NCI-H82 treated with DMSO at 0.1 percent for 48 hours (cell line): ENCODE results near the gene PDCD6IP.

Experiments
- DNase-seq: peaks from one replicate; lab custom pipeline; 2025; ENCODE audit not compliant: unreplicated experiment; lab: John Stamatoyannopoulos, UW

The PDCD6IP gene

DNA sequence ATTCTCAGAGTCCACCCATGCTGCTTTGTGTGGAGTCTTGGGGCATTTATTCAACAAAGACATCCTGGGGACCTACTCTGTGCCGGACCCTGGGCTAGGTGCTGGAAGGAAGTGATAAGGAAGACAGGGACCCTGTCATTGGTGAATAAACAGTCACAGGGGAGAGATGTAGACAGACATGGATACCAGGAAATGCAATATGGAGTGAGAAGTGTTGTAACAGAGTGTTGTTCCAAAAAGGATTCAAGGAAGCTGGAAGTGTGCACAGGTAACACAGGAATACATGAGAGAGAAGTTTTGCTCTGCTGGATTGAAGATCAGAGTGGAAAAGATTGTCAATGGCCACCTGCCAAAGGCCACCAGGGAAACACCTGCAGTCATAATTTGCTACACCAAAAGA lies 89.0 kb downstream of the PDCD6IP start:
- no peak for DNase-seq

DNA sequence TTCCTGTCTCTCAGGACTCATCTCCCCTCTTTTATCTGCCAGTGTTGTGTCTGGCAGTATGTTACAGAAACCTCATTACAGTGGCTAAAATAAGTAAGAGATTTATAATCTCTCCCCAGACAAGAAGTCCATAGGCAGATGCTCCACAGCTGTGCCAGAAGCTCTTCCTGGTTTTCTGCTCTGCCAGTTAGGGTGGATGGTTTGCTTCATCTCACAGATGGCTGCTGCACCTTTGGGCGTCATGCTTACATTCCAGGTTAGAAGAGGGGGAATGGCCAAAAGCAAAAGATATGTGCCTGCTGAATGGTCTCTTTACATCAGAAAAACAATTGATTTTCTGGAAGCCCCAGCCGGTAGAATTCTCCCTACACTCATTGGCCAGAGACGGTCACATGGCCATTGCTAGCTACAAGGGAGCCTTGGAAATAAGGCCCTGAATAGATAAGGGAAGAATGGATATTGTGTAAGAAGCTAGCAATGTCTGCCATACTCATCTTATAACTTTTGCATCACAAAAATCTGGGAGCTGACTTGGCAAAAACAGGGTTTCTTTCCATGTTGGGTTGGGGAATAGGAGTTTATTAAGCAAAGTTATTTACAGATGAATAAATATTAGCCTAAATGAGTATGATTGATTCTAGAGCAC lies 91.1 kb downstream of the PDCD6IP start:
- no peak for DNase-seq

DNA sequence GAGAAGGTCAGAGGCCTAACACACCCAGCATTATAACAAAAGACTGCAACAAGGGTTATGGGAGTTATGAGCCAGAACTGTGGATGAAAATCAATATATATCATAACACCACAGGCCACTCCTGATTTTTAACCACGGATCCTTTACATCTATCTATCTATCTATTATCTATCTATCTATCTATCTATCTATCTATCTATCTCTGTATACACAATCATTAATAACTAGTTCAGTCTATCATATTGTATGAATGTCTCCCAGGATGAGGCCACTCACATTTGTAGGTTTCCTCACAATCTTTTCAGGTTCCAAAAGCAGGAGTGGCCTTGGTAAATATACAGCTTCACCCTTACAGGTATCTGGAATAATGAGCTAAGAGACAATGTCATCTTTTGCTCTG lies 94.2 kb downstream of the PDCD6IP start:
- no peak for DNase-seq

DNA sequence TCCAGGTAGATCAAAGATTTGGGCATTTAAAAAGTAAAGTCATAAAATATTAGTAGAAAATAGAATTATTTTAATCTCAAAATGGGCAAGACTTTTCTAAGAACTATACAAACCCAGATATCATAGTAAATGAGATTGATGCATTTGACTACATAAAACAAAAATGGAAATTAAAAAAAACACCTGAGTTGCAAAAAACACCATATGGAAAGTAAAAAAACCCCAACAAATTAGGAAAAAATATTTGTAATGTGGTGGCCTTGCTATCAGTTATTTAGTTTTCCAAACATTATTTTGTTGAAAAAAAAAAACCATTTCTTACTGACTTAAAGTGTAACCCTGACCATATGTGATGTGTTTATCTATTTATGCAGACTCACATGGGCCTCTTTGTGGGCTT lies 97.2 kb downstream of the PDCD6IP start:
- no peak for DNase-seq

DNA sequence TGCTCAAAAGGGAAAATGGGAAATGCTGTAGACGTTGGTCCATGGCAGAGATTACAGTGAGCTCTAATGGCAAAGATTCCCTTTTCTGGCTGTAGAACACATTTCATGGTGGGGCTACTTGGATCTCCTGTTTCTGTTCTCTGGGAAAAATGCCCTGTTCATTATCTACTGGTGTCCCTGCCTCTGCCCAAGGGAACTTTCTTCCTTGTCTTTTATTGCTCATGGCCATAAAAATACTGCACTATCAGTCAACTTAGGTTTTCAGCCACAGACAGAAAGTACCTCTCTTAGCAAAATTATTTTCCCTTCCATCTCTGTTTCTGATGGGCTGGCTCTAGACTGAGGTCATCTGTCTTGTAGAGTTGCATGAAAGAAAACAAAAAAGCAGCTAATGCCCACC lies 98.9 kb downstream of the PDCD6IP start:
- DNase-seq, result no peak

DNA sequence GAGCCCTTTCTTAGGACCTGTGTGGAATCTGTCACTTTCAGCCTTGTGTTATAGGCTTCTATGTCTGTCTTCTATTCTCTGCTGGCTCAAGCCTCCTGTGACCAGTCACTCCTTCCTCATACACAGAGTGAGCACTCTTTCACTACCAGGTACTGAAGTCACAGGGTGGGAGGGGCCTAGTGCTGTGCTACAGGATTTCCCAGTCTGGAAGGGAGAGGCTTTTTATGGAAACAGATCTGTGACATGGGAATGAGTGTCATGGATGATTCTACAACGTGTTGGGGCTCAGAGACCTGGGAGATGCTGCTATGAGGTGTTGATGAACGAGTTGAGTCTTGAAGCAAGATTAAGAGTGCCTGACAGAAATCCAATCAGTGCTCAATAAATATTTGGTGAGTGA lies 100.5 kb downstream of the PDCD6IP start:
- DNase-seq, result no peak

DNA sequence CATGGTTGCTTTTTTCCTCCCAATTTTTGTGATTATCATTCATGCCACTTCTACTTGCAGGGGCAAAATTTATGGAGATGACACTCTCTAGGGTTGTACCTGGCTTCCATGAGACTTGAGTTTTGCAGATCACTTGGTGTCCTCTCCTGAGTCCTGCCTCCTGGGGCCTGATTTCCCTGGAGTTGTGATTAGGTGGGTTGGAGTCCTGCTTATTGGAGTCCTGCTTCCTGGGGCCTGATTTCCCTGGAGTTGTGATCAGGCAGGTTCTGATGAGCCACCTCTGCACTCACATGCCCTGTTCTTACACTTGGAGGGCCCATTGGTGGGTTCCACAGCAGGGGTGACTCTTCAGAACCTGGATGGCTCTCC lies 102.0 kb downstream of the PDCD6IP start:
- no peak for DNase-seq

DNA sequence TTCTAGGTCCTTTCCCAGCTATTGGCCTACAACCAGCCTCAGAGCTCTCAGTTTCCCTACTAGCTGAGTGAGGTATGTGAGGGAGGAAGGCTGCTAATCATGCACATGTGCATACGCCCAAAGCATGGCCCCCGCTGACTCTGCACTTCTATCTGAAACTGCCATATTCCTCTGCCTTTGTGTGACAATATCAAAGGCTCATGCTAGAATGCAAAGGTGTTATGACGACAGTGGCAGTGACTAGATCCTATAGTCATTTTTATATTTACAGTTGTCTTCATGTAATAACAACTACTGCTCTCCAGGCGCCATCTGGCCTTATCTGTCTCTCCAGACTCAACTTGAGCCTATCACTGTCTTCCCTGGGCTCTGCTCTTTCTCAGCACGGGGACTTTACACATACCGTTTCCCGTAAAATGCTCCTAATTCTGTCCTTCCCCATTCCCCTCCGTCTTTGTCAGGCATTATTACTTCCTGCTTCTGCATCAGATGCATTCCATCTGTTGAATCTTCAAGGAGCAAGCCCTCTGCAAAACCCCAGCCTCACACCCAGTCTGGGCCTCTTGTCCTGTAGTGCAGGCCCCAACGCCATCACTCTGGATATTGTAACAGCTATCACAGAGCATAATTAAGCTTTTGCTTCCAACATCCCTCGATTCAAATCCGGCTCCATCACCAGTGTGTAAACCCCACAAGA lies 102.5 kb downstream of the PDCD6IP start:
- DNase-seq, result no peak

DNA sequence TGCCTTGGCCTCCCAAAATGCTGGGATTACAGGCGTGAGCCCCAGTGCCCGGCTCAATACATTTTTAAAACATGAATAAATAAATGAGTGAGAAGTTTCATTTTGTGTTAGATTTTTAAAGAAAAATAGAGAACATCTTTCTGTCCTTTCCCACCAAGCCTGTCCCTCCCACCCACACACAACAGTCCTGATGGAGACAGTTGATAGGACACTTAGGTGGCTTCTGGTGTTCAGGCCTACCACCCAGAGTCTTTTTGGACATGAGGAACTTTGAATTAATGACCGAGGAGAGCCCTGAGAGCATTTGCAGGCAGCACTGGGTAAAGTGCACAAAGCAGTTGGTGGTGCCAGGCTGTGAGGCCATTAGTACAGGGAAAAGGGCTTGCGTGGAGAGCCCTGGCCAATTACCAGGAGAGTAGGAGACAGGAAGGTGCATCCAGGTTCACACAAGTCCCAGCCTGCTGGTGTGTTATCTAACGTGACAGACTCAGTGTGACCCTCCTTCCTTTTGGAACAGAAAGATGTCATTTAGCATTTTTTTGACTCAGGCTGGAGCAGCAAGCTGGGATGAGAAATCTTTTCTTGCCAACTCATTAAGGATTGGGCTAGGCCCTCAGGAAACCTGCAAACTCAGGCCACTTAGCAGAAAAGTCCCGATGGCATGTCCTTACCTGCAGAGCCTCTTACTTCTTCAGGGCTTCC lies 103.6 kb downstream of the PDCD6IP start:
- DNase-seq, result no peak

DNA sequence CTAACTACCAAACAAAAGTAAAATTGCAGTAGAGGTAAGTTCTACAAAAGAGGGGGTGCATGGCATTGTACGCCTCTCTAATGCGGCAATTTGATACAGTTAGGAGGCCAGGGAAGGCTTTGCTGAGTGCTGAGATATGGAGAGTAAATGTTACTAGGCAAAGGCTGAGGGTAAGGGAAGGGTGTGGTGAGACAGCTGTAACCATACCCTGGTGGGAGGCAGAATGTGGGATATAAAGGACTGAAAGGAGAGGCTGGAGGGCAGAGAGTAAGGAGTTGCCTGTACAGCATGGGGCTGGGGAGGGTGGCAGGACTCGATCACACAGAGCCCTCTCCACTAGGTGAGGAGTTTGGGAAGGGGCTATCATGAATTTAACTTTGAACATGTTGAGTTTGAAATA lies 106.3 kb downstream of the PDCD6IP start:
- DNase-seq, result no peak

DNA sequence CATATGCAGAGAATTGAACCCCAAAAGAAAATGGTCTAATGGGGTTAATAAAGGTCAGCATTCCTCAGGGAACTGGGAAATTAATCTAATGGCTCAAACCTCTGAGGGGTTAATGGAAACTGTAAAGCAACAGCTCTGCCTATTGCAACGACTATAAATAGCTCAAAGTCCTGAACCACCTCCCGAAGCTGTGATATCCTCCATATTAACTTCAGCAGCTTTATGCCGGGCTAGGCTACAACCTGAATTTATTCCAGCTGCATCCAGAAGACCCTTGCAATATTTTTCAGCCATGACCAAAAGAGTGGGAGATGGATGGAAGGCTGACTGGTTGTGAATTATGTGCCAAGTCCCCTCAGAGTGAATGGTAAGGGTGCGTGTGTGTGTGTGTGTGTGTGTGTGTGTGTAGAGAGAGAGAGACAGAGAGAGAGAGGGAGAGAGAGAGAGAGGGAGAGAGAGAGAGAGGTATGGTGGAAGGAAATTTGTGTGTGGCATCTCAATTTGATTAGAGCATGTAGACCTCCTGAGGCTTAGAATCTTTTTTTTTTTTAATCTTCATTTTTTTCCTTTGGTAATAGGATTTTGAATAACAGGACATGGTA lies 109.9 kb downstream of the PDCD6IP start:
- DNase-seq, result no peak

DNA sequence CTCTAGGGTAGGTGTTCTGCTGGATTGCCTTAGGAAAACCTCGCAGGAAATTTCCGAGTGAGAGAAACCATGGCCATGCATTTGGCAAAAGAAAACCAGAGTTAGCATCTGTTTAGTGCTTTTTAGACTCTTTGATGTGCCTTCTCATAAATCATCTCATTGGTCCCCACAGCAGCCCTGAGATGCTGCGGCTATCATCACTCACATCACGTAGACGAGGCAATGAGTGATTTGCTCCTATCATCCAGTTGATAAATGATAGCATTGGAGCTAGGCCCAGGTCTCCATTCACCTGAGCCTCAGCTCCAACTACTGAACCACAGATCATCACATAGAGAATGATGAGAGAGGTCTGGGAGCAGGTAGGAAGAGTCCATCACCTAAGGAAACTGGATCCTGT lies 111.1 kb downstream of the PDCD6IP start:
- no peak for DNase-seq

DNA sequence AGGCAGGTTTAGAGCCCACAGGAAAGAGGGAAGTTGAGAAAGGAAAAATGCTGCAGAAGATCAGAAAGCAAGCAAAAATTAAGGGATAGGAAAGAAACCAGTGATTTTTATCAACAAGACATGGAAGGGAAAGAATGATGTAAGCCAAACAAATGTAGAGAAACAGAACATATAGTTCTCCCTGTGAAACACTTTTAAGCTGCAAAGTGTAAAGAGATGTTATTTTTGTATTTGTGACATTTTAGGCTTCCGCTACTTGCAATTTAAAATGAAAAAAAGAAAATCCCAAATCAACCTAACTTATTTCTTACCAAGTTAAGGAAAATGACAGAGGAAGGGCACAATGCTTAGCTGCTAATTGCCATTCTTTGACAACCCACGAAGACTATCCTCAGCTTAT lies 111.6 kb downstream of the PDCD6IP start:
- no peak for DNase-seq

DNA sequence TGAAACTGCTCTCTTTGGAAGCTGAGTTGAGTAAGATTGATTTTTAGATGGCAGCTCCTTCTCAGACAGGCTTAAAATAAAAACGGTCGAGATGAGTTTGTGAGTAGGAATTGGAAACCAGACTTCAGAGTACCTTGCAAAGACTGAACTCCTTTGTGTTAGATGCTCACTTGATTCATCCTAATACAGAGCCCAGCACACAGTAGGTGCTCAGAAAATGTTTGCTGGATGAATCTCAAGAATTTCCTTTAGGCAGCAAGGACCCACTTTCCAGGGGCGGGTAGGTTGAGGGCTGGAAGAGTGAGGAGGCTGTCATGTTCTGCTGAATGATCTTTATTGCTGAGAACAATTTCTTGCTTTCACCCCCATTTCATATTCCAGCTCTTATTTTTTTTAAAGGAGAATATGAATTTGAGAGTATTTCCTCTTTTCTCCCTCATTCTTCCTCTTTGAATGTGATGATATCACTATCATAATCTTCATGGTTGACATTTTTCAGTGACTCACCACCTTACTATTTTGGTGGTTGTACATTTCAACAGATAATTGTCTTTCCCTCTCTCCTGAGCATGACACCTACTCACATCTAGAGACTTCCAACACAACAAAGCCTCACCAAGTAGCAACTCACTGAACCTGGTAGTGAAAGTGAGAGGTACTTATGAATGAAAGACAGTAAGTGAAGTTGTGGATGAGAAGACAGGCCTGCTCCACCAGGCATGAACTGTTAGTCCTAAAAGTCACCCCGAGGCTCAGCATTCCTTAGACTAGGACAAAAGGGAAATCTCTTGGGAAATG lies 113.3 kb downstream of the PDCD6IP start:
- DNase-seq, result no peak

DNA sequence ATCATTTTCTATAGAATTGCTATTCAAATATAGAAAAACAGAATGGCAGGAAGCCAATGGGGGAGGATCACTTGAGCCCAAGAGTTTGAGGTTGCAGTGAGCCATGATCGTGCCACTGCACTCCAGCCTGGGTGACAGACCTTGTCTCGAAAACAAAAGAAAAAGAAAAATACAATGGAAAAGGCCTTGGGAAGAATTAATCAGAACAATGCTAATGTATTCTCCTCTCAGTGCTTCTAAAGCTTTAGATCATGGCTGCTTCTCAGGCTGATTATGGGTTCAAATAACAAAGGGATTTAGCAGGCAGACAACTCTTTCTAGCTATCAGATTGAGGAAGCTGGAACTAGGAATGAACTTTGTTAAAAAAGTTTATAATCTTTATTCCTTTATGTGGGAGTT lies 115.8 kb downstream of the PDCD6IP start:
- no peak for DNase-seq

DNA sequence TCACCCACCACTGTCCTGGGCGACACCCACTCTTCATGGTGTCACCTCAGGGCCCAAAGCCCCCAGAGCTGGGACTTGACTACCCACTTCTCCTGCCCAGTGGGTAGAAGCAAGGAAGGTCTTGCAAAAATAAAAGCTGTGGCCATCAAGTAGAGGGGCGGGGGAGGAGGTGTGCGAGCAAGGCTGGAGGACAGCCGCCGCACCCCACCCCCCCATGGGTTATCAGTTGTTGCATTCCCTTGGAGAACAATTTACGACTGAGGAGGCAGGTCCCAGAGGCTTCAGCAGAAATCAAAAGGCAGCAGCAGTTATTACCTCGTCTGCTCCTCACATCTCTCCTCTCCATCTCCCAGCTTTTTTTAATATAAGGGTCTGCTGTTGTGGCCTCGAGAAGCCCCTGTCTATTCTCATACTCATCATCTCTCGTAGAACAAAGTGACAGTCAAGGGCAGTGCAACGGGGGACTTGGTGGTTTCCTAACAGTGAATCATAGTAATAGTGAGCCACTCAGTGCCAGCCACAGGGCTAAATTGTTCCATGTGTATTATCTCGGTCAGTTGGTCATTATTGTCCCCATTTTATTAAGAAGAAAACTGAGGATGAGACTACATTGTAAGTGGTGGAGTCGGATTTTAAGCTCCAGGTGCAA lies 116.4 kb downstream of the PDCD6IP start:
- no peak for DNase-seq

DNA sequence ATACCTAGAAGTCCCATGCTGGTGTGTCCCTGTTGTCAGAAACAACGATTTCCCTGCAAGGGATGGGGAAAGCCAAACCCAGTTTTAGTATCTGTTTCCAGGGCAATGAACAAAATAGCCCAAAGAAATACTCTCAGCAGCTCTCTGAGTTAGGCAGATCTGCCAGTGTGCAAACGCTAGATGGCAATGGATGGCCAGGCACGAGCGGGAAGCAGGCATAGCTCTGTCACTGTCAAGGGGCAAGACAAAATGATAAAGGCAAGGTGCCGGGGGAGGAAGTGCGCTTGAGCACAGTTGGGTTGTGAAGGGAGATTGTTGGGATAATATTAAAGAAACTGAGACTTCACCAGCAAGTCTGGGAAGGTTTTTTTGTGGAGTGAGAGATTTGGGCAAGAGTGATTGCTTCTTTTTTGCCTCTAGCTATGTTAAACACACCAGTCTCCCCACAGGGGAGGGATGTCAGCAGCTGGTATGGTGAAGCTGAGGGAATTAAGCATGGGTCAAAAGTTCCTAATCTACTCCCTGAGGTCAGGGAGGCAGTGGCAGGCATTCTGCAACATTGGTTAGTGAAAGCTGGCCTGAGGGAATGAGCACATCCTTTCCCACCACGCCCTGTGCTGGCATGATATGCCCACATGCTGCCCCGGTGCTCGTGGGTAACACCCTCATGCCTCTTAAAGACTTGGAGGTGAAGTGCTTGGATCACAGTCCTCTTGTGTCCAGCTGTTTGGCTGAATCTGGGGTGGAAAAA lies 117.5 kb downstream of the PDCD6IP start:
- DNase-seq, result no peak

DNA sequence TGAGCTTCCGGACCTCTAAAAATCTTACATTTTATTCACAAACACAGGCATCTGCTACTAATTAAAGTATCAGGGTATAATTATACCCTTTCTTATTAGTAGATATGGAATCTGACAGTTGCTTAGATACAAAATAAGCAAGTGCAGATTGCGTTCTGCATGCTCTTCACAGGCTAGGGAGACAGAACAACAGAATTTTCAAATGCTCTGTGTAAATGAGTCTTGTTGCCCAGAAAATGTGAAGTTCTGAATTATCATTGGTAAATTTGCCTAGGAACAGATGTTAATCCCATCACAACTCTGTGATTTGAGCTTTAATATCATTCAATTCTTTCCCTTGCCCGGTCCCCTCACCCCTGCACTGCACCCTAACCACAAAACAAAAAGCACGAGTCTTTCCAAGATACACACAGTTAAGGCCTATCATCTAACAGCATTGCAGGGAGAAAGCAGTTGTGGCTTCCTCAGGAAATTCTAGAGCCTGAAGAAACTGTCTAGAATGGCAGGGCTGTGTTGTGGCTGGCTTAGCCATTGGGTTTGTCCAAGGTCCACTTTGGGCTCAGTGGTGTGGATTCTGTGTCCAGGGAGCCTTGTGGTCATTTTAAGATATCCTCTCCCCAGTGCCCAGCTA lies 119.8 kb downstream of the PDCD6IP start:
- no peak for DNase-seq
